Testis (tissue), 3 donors: ENCODE data around the gene GABRB1. TPM values are rescaled to one million over a fixed set of nuclear protein-coding genes. Genes with fewer than 3 reads are reported as not detected.
A peak's percentile ranks its signal among the peaks of the same experiment; 100 is the strongest.

Experiments
- DNase-seq: peaks from one replicate; pipeline ENCODE4 v3.0.0-alpha.2; 2019
- H3K27ac ChIP-seq, 2 donors: fragments of 200-600 bp; sonication (generic); one replicate each; pipeline ENCODE4 v1.5.1; 2019
- H3K27me3 ChIP-seq: fragments of 200-600 bp; sonication (generic); one replicate; pipeline ENCODE4 v1.5.1; 2019
- H3K36me3 ChIP-seq: fragments of 200-600 bp; sonication (generic); one replicate; pipeline ENCODE4 v1.5.1; 2017; ENCODE audit warnings: low read depth; ENCODE audit errors: missing control alignments
- H3K4me1 ChIP-seq: fragments of 200-600 bp; sonication (generic); one replicate; pipeline ENCODE4 v1.5.1; 2019
- H3K4me3 ChIP-seq, 2 donors: fragments of 200-600 bp; sonication (generic); one replicate each; pipeline ENCODE4 v1.5.1; 2017 to 2019
- H3K9me3 ChIP-seq: fragments of 200-600 bp; sonication (generic); one replicate; pipeline ENCODE4 v1.5.1; 2017
- POLR2A ChIP-seq: fragments of 450-650 bp; IDR thresholded peaks from one replicate; pipeline ENCODE4 v1.6.1; 2017; ENCODE audit warnings: antibody characterized with exemption, mild to moderate bottlenecking, moderate library complexity
- WGBS, 2 donors: methylation state at CpG; one replicate each; pipeline ENCODE4 v1.1.5; 2018; 5-methylcytosine and 5-hydroxymethylcytosine counted together
- intact Hi-C: fragments of 100-400 bp; cut with DNase I; formaldehyde crosslinking; loops from one replicate; pipeline ENCODE4 v1.15.1; 2023; ENCODE audit warnings: low total_unique reads
- polyA plus RNA-seq: library from polyadenylated mRNA; stranded (reverse); fragments of 350-450 nt; fragmentation: Illumina TruSeq; extraction: RNeasy Lipid Tissue Mini Kit (QIAGEN cat#74804); gene quantifications from one replicate; pipeline ENCODE4 v1.2.3, GENCODE V29; 2014; ENCODE audit warnings: low read depth, low replicate concordance; ENCODE audit not compliant: insufficient read depth
- total RNA-seq, 2 donors: library from RNA; depleted of rRNA; stranded (reverse); fragments of >200 nt; gene quantifications; one replicate each; pipeline ENCODE4 v1.2.3, GENCODE V29; 2016
- TF ChIP-seq, protein P1 (sequence below), 3 experiments: fragments of 450-650 bp in 2 of 3; fragments of 200-600 bp in 1 of 3; sonication (generic) in 1 of 3; IDR thresholded peaks; one replicate each; pipeline ENCODE4 v1.5.1; 2016 to 2019; ENCODE audit warnings: antibody characterized with exemption in 3 of 3, mild to moderate bottlenecking in 2 of 3, moderate library complexity in 1 of 3

GABRB1 gene
- total and polyA plus RNA-seq, 3 donors from 2014 or later = 0.50 to 0.87 TPM; not detected in 1

DNA sequence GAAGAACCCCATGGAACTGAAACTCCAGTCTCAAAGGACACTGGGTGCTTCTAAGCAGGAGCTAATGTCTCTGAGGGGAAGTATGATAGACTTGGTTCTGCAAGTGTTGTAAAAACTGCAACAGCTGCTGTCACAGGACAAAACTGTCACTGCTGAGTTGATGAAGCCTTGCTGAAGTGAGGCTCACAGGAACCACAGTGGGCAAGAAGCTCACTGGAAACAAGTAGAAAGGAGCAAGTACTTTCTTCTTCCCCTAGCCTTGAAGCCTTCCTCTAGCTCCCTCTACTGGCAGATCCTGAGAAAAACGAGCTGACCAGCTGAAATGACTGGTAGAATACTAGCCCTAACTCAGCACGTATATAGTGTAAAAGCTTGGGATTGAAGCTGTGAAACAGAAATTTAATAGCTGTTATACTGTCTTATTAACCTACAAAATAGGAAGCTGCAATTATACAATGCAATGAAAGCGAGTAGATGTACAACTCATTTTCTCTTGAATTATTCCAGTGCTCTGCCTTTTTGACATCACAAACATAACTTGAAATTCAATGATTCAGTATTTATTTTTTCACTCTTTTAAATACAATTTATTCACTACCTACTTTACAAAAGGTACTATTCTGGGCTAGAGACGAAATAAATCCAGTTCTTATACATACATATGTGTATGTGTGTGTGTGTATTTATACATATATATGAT is 91.4 kb downstream of the GABRB1 start:
- Histone ChIP-seq H3K27ac (no peak overlapping the region), H3K27me3 (no peaks in the 10 kb centered on the region), H3K4me3 (no peak overlapping the region), H3K9me3 (no peaks in the 10 kb centered on the region), H3K36me3 (no peaks in the 10 kb centered on the region), H3K4me1 (no peaks in the 10 kb centered on the region)
- peak; percentile 77 for DNase-seq
- WGBS, 2 donors = 5 to 6% methylated on average over 4 of the region's 4 CpGs
- no peak for TF ChIP-seq POLR2A
- TF ChIP-seq, protein P1, sequence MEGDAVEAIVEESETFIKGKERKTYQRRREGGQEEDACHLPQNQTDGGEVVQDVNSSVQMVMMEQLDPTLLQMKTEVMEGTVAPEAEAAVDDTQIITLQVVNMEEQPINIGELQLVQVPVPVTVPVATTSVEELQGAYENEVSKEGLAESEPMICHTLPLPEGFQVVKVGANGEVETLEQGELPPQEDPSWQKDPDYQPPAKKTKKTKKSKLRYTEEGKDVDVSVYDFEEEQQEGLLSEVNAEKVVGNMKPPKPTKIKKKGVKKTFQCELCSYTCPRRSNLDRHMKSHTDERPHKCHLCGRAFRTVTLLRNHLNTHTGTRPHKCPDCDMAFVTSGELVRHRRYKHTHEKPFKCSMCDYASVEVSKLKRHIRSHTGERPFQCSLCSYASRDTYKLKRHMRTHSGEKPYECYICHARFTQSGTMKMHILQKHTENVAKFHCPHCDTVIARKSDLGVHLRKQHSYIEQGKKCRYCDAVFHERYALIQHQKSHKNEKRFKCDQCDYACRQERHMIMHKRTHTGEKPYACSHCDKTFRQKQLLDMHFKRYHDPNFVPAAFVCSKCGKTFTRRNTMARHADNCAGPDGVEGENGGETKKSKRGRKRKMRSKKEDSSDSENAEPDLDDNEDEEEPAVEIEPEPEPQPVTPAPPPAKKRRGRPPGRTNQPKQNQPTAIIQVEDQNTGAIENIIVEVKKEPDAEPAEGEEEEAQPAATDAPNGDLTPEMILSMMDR (IDR thresholded peaks at IDR 0.05) = peak in 2 of 3 experiments; percentile 45 to 79
- intact Hi-C loops = no loop called here

- no peak for DNase-seq
- no peaks in the 10 kb centered on the region for H3K9me3 ChIP-seq
- TF ChIP-seq POLR2A = no peak
- TF ChIP-seq, protein P1 (IDR thresholded peaks at IDR 0.05) = no peak
- no peaks in the 10 kb centered on the region for H3K4me1 ChIP-seq
- 87 to 92% methylated on average over 1 of the region's 1 CpG for WGBS, 2 donors
- H3K36me3 ChIP-seq = no peaks in the 10 kb centered on the region
- H3K27ac ChIP-seq = no peak overlapping the region
- H3K4me3 ChIP-seq = no peak overlapping the region
- no peaks in the 10 kb centered on the region for H3K27me3 ChIP-seq
- intact Hi-C loops = no loop called here
Measured at GRCh38 chr4:47128991-47129390, 97.6 kb downstream of the GABRB1 start.

GRCh38 chr4:47135210-47135609 is 103.8 kb downstream of the GABRB1 start:
- no peaks in the 10 kb centered on the region for H3K27me3 ChIP-seq
- 87 to 89% methylated on average over 4 of the region's 4 CpGs for WGBS, 2 donors

GRCh38 chr4:47143261-47143660 is 111.9 kb downstream of the GABRB1 start:
- WGBS, 2 donors = 60 to 64% methylated on average over 3 of the region's 3 CpGs
- Histone ChIP-seq H3K9me3 (no peaks in the 10 kb centered on the region), H3K4me1 (no peaks in the 10 kb centered on the region), H3K27ac (no peak overlapping the region), H3K36me3 (no peaks in the 10 kb centered on the region), H3K27me3 (no peaks in the 10 kb centered on the region), H3K4me3 (no peak overlapping the region)
- intact Hi-C loops = no loop called here
- TF ChIP-seq, protein P1 (IDR thresholded peaks at IDR 0.05) = no peak
- DNase-seq = no peak

More at GRCh38 chr4:47135210-47135609, 103.8 kb downstream of the GABRB1 start:
- intact Hi-C loops = no loop called here
- no peaks in the 10 kb centered on the region for H3K4me1 ChIP-seq
- no peak for DNase-seq
- H3K4me3 ChIP-seq = no peak overlapping the region
- H3K9me3 ChIP-seq = no peaks in the 10 kb centered on the region
- no peaks in the 10 kb centered on the region for H3K36me3 ChIP-seq
- H3K27ac ChIP-seq = no peak overlapping the region
- TF ChIP-seq POLR2A = no peak
- TF ChIP-seq, protein P1 (IDR thresholded peaks at IDR 0.05) = no peak

- TF ChIP-seq POLR2A = no peak
- TF ChIP-seq, protein P1 (IDR thresholded peaks at IDR 0.05) = no peak
- WGBS, 2 donors = 12 to 28% methylated on average over 4 of the region's 4 CpGs
- Histone ChIP-seq H3K4me1 (no peaks in the 10 kb centered on the region), H3K36me3 (no peaks in the 10 kb centered on the region), H3K27ac (no peak overlapping the region), H3K4me3 (no peak overlapping the region), H3K27me3 (no peaks in the 10 kb centered on the region), H3K9me3 (no peaks in the 10 kb centered on the region)
- peak; percentile 23 for DNase-seq
- intact Hi-C loops = no loop called here
Measured at GRCh38 chr4:47145630-47146029, 114.3 kb downstream of the GABRB1 start.
